GM19455 (cell line): ENCODE results near the gene HPCAL4.

Source experiments
- ATAC-seq: cut with Tn5 transposase; IDR thresholded peaks from one replicate; pipeline ENCODE4 v1.9.1; 2021; ENCODE audit not compliant: unreplicated experiment

HPCAL4 gene

GRCh38 chr1:39704757-39705156, 13.5 kb upstream of the HPCAL4 start:
- no peak for ATAC-seq

- ATAC-seq = no peak
Observed at GRCh38 chr1:39701049-39701439, 9.8 kb upstream of the HPCAL4 start.

- no peak for ATAC-seq
Observed at GRCh38 chr1:39700348-39700747, 9.1 kb upstream of the HPCAL4 start.

GRCh38 chr1:39699419-39699818, 8.2 kb upstream of the HPCAL4 start:
- no peak for ATAC-seq

GRCh38 chr1:39698568-39698967, 7.3 kb upstream of the HPCAL4 start:
- no peak for ATAC-seq

GRCh38 chr1:39696448-39696847, 5.2 kb upstream of the HPCAL4 start:
- no peak for ATAC-seq

- ATAC-seq = no peak
Observed at GRCh38 chr1:39695016-39695415, 3.8 kb upstream of the HPCAL4 start.

- no peak for ATAC-seq
Observed at GRCh38 chr1:39694026-39694425, 2.8 kb upstream of the HPCAL4 start.

GRCh38 chr1:39692152-39693074, 1.2 kb upstream of the HPCAL4 start:
- no peak for ATAC-seq

GRCh38 chr1:39690794-39691382, 345 bp downstream of the HPCAL4 start:
- ATAC-seq = peak; percentile 10

- no peak for ATAC-seq
Observed at GRCh38 chr1:39690225-39690624, 1.0 kb downstream of the HPCAL4 start.

GRCh38 chr1:39689635-39690034, 1.6 kb downstream of the HPCAL4 start:
- ATAC-seq = no peak

- ATAC-seq = no peak
Observed at GRCh38 chr1:39689214-39689613, 2.0 kb downstream of the HPCAL4 start.

- no peak for ATAC-seq
Observed at GRCh38 chr1:39688706-39689105, 2.5 kb downstream of the HPCAL4 start.

GRCh38 chr1:39687243-39687642, 4.0 kb downstream of the HPCAL4 start:
- ATAC-seq = no peak

- ATAC-seq = no peak
Observed at GRCh38 chr1:39685071-39685470, 6.2 kb downstream of the HPCAL4 start.

GRCh38 chr1:39684313-39684664, 6.9 kb downstream of the HPCAL4 start:
- ATAC-seq = no peak

GRCh38 chr1:39683591-39684312, 7.5 kb downstream of the HPCAL4 start:
- no peak for ATAC-seq

- no peak for ATAC-seq
Observed at GRCh38 chr1:39681999-39682398, 9.2 kb downstream of the HPCAL4 start.

GRCh38 chr1:39681294-39681693, 9.9 kb downstream of the HPCAL4 start:
- no peak for ATAC-seq

- ATAC-seq = no peak
Observed at GRCh38 chr1:39680751-39681150, 10.5 kb downstream of the HPCAL4 start.

GRCh38 chr1:39679821-39680220, 11.4 kb downstream of the HPCAL4 start:
- ATAC-seq = no peak
